H7 (cell line): Measurements from ENCODE around the gene TTYH1. TPM values are rescaled to one million over a fixed set of nuclear protein-coding genes. Genes with fewer than 3 reads are reported as not detected.
A peak's percentile ranks its signal among the peaks of the same experiment; 100 is the strongest.

Source experiments
- DNase-seq: peaks from one replicate; pipeline ENCODE4 v3.0.0; 2012
- H3K27me3 ChIP-seq: 2 replicates; pipeline ENCODE4 v1.6.0; 2011; ENCODE audit warnings: mild to moderate bottlenecking, low read length; ENCODE audit not compliant: control insufficient read depth, insufficient read depth
- H3K36me3 ChIP-seq: replicated peaks from 2 replicates; pipeline ENCODE4 v1.5.1; 2011; ENCODE audit warnings: low read length; ENCODE audit not compliant: control insufficient read depth, insufficient read depth
- H3K4me3 ChIP-seq: 2 replicates; pipeline ENCODE4 v1.5.1; 2011; ENCODE audit warnings: low read depth, mild to moderate bottlenecking, control low read depth, low read length, moderate library complexity; ENCODE audit not compliant: insufficient read depth
- total RNA-seq: library from RNA; depleted of rRNA; stranded (reverse); fragments of >200 nt; shearing (Covaris generic); gene quantifications from 2 replicates; pipeline ENCODE4 v1.2.3, GENCODE V29; 2014

TTYH1 gene
- total RNA-seq, 1 experiment from 2014 or later, result 13.4 TPM

- Histone ChIP-seq H3K36me3 (no peaks in the 10 kb centered on the region), H3K27me3 (peaks cover 22% of the 10 kb centered on the region), H3K4me3 (no peak overlapping the region)
- DNase-seq, result no peak
Measured at GRCh38 chr19:54411033-54411432, 4.2 kb upstream of the TTYH1 start.

DNA sequence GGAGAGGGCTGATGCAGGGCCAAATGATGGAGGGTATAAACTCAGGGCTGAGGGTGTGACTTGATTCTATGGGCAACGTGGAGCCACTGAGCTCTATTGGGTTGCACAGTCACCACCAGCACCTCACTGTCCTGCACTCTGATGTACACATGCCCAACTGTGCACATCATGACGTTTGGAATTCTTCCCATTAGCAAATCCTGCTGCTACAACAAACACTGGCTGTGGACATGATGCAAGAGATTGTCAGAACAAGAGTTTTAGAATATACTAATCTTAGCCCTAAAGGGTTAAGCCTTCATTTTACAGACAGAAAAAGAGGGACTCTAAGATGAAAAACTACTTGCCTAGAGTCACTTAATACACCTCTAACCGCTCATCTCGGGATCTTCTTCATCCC is 2.4 kb upstream of the TTYH1 start:
- Histone ChIP-seq H3K4me3 (no peak overlapping the region), H3K36me3 (no peaks in the 10 kb centered on the region), H3K27me3 (peaks cover 34% of the 10 kb centered on the region)
- DNase-seq, result no peak

DNA sequence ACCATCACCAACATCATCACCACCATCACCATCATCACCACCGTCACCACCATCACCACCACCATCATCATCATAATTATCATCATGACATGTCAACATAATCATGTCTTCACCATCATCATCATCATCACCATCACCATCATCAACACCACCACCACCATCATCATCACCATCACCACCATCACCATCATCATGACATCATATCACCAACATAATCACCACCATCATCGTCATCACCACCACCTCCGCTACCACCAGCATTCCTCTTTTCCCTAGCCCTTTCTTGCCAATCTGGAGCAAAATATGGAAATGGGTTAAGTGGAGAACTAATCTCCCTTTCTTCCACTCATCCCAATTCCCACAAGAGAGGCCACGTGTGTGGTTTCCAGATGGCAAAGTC is 1.1 kb upstream of the TTYH1 start:
- peaks cover 34% of the 10 kb centered on the region for H3K27me3 ChIP-seq

GRCh38 chr19:54415901-54416673 is 823 bp downstream of the TTYH1 start:
- Histone ChIP-seq H3K4me3 (peak overlapping the region; percentile 49), H3K27me3 (peaks cover 30% of the 10 kb centered on the region)
- DNase-seq, result peak; percentile 83

More for the DNA sequence above, 1.1 kb upstream of the TTYH1 start:
- no peak overlapping the region for H3K4me3 ChIP-seq
- DNase-seq, result no peak
- H3K36me3 ChIP-seq, result no peaks in the 10 kb centered on the region

GRCh38 chr19:54416695-54417491 is 1.6 kb downstream of the TTYH1 start:
- Histone ChIP-seq H3K4me3 (peak overlapping the region; percentile 49; the same call in 1 of the 2 replicates), H3K27me3 (peaks cover 30% of the 10 kb centered on the region), H3K36me3 (no peaks in the 10 kb centered on the region; the same call in 1 of the 2 replicates)
- no peak for DNase-seq

More at GRCh38 chr19:54415901-54416673, 823 bp downstream of the TTYH1 start:
- no peaks in the 10 kb centered on the region; the same call in 1 of the 2 replicates for H3K36me3 ChIP-seq

DNA sequence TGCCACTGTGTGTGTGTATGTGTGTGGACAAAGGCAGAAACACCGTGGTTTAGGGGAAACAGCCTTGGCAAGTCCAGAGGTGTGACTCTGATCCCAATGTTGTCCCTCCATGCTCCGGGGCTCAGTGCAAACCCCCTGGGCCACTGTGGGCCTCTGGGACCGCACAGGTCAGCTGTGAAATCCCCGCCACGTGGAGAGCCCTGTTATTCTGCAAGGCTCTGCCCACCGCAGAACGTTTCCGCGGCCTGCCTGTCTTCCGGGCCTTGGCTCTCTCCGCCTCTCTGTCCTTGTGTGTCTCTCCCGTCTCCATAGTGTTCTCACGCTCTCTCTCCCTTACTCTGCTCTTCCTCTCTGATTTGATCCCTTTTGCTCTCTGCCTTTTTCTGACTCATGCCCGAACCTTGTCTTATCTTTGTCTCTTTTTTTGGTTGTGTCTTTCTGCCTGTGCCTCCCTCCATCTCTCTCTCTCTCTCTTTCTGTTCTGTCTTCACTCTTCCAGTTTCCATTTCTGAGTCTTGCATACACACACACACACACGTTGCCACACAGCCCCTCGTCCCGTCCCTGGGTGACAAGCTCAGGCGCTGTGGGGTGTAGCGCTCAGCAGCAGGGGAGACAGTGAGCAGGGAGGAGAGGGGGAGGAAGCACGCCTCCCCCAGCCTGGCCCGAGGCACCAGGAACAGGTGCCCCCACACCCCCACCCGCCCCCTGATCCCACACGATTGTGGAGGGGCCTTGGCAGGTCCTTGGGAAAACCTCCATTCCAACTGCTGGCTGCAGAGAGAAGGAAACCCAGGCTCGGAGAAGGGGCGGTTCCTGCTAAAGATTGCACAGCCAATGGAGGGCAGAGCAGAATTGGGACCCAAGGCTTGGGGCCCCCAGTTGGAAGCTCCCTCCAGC is 3.0 kb downstream of the TTYH1 start:
- H3K36me3 ChIP-seq, result no peaks in the 10 kb centered on the region; the same call in 1 of the 2 replicates
- DNase-seq, result peak; percentile 70
- H3K4me3 ChIP-seq, result no peak overlapping the region
- peaks cover 28% of the 10 kb centered on the region for H3K27me3 ChIP-seq

GRCh38 chr19:54418930-54419800 is 3.9 kb downstream of the TTYH1 start:
- peaks cover 28% of the 10 kb centered on the region for H3K27me3 ChIP-seq
- DNase-seq, result peak; percentile 65
- no peaks in the 10 kb centered on the region; the same call in 1 of the 2 replicates for H3K36me3 ChIP-seq
- H3K4me3 ChIP-seq, result no peak overlapping the region

GRCh38 chr19:54420068-54420382 is 4.8 kb downstream of the TTYH1 start:
- no peak for DNase-seq
- Histone ChIP-seq H3K4me3 (peak overlapping the region; percentile 34), H3K27me3 (peaks cover 19% of the 10 kb centered on the region), H3K36me3 (no peaks in the 10 kb centered on the region; the same call in 1 of the 2 replicates)

DNA sequence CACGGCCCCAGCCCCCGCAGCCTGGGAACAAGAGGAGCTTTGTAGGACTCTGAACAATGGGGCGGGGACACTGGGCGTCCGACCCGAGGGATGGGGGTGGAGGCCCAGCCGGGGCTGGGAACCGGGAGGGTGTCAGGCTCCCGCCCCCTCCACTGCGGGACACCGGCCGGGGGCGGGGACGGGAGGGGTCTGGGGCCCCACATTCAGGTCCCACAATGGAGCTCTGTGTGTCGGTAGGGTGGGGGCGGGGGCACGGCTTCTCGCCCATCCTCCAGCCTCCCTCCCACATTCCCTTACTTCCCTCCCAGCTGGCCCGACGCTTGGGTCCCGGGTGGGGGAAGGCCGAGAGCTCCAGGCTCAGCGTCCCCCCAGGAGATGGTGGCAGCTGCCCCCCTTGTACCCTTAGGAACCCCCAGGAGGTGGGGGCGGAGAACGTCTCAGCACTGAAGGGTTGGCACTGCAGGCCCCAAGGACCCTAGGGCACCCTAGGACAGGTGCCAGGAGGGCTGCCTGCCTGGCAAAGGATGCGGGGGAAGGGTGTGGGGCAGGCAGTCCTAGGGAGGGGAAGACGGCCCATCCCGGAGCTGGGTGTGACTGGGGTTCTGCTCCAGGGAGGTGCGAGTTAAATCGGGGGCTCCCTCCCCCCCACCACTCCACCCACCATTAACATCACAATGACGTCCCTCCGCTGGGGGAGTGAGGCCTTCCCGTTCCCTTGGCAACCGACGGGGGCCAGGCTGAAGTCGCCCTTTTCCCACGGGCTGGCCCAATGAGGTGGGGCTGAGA is 5.3 kb downstream of the TTYH1 start:
- Histone ChIP-seq H3K27me3 (peaks cover 17% of the 10 kb centered on the region), H3K36me3 (no peaks in the 10 kb centered on the region; the same call in 1 of the 2 replicates), H3K4me3 (peak overlapping the region; percentile 34)
- DNase-seq, result peak; percentile 97

DNA sequence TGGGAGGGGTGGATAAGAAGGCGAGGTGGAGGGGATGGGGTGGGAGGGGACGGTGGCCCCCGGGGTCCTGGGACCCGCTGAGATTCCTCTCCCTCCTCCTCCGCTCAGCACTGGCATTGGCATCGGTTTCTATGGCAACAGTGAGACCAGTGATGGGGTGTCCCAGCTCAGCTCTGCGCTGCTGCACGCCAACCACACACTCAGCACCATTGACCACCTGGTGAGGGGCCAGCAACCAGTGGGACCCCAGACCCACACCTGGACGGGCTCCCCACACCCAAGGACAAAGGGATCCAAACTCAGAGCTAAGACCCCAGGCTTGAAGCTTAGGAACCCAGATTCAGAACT is 5.9 kb downstream of the TTYH1 start:
- H3K27me3 ChIP-seq, result peaks cover 11% of the 10 kb centered on the region
- DNase-seq, result no peak
- H3K4me3 ChIP-seq, result no peak overlapping the region
- H3K36me3 ChIP-seq, result no peaks in the 10 kb centered on the region; the same call in 1 of the 2 replicates

- peaks cover 7% of the 10 kb centered on the region for H3K27me3 ChIP-seq
- no peak overlapping the region for H3K4me3 ChIP-seq
- no peaks in the 10 kb centered on the region; the same call in 1 of the 2 replicates for H3K36me3 ChIP-seq
- DNase-seq, result no peak
Measured at GRCh38 chr19:54421521-54421920, 6.3 kb downstream of the TTYH1 start.

- Histone ChIP-seq H3K27me3 (peaks cover under 1% of the 10 kb centered on the region), H3K4me3 (no peak overlapping the region), H3K36me3 (no peaks in the 10 kb centered on the region; the same call in 1 of the 2 replicates)
- peak; percentile 85 for DNase-seq
Measured at GRCh38 chr19:54422136-54422535, 6.9 kb downstream of the TTYH1 start.

DNA sequence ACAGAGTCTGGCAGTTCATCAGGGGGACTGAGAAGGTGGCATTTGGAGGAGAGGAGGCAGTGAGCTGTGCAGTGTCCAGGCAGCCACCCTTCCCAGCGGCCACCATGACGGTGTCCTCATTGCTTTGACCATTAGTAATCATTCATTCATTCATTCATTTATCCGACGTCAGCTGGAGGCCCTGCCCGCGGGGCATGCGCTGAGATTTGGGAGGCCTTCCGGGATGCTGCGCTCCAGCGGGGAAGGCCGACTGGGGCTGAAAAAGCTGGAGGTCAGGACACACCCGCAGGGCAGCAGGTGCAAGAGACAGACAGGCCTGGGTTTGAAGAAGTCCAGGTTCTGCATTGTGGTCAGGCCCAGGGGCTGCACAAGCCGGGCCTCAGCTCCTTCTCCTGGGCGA is 8.9 kb downstream of the TTYH1 start:
- Histone ChIP-seq H3K36me3 (no peaks in the 10 kb centered on the region; the same call in 1 of the 2 replicates), H3K4me3 (no peak overlapping the region), H3K27me3 (no peaks in the 10 kb centered on the region; the same call in 1 of the 2 replicates)
- no peak for DNase-seq
